Measurements from ENCODE around the gene ZNF653.
"Not testable (repeated sequence)": the region's sequence is repeated elsewhere in the genome, so short reads cannot be mapped to it uniquely, and the experiment has no call there.

The ZNF653 gene

DNA sequence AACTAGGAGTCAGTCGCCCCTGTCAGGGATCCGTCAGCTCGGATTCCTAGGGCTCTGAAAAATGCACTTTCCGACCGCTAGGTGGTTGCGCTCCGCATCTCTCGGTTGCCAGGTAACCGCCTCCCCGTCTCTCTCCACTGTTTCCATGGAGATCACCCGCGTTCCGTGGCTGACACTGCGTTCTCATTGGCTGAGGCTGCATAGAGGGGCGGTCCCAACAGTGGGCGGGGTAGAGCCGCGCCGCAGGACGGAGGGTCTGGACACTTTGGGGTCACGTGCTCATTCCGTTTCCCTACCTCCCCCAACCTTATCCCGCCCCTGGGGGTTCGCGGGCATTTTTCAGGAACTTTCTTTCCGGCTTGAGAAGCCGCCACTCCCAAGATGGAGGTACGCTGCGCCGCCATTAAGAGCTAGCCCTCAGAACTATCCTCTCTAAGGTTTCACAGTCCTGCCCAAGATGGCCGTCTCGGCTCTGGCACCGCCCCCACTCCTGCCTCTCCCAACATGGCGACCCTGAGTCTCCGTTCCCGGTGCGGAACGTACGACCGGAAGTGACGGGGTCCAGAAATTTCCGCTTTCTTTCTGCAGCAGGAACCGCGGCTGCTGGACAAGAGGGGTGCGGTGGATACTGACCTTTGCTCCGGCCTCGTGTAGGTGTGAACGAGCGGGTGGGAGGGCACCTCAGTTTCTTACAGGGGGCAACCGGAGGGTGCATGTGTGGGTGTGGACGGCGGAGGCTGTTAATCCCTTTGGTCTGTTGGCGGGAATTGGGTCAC is 70.4 kb downstream of the ZNF653 start, which contains the start of the genes ODAD3 and PRKCSH:
Gene ODAD3, minus strand, starts transcription at position 65 of the 776 bp plus-strand sequence. CDS start 105 bp downstream, outside the sequence.
Gene PRKCSH, plus strand, starts transcription at position 579 of the 776 bp plus-strand sequence. CDS start 483 bp downstream, outside the sequence.
- Histone ChIP-seq H3K27me3 (ENCODE audit: insufficient read depth, low read length) (no peaks in the 10 kb centered on the region), H3K4me1 (ENCODE audit: insufficient read depth, low read length) (peaks cover 12% of the 10 kb centered on the region), H3K9me3 (ENCODE audit: low read length) (no peaks in the 10 kb centered on the region)

DNA sequence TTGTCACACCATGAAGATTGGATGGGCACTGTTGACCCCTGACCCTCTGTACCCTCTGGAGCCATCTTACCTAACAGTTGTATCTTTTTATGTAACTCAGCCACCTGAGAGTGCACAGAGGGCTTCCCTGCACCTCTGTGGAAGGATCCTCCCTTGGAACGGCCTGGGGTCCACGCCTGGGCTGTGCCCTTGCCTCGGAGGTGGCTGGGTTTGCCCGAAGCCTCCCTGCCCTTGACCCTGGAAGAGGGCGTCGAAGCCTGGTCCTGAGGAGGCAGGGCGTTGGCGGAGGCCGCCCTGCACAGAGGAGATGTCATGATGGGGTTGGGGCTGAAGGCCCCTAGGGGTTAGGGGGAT is 71.0 kb downstream of the ZNF653 start:
- H3K4me1 ChIP-seq (ENCODE audit: insufficient read depth, low read length) = peaks cover 12% of the 10 kb centered on the region
- H3K4me3 ChIP-seq (ENCODE audit: low read length) = peak overlapping the region; percentile 65
- H3K36me3 ChIP-seq (ENCODE audit: insufficient read depth, low read length) = peaks cover 24% of the 10 kb centered on the region
- no peak overlapping the region for H2AFZ ChIP-seq (ENCODE audit: low read depth, low read length)
- H3K27me3 ChIP-seq (ENCODE audit: insufficient read depth, low read length) = no peaks in the 10 kb centered on the region
- no peaks in the 10 kb centered on the region for H3K9me3 ChIP-seq (ENCODE audit: low read length)

More for the DNA sequence above, 70.4 kb downstream of the ZNF653 start, which contains the start of the genes ODAD3 and PRKCSH:
- H3K4me3 ChIP-seq (ENCODE audit: low read length) = peak within 1 kb of the TSS; percentile 68
- no peak within 1 kb of the TSS for H2AFZ ChIP-seq (ENCODE audit: low read depth, low read length)
- H3K36me3 ChIP-seq (ENCODE audit: insufficient read depth, low read length) = peaks cover 26% of the 10 kb centered on the region

DNA sequence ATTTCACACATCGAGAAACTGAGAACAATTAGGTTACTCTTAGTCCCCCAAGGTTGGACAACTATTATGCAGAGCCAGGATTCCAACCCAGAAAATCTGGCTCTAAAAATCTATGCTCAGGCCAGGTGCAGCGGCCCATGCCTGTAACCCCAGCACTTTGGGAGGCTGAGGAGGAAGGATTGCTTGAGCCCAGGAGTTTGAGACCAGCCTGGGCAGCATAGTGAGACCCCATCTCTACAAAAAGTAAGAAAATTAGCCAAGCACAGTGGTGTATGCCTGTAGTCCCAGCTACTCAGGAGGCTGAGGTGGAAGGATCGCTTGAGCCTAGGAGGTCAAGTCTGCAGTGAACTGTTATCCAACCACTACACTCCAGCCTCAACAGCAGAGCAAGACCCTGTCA is 72.1 kb downstream of the ZNF653 start:
- Histone ChIP-seq H3K36me3 (ENCODE audit: insufficient read depth, low read length) (peaks cover 17% of the 10 kb centered on the region), H3K4me1 (ENCODE audit: insufficient read depth, low read length) (peaks cover 12% of the 10 kb centered on the region)
- H3K27me3 ChIP-seq (ENCODE audit: insufficient read depth, low read length); H3K9me3 ChIP-seq (ENCODE audit: low read length); H3K4me3 ChIP-seq (ENCODE audit: low read length); H2AFZ ChIP-seq (ENCODE audit: low read depth, low read length): not testable (repeated sequence)

Measured in neuron (in vitro differentiated cells).